Measurements from ENCODE around the gene TEC.

DNA sequence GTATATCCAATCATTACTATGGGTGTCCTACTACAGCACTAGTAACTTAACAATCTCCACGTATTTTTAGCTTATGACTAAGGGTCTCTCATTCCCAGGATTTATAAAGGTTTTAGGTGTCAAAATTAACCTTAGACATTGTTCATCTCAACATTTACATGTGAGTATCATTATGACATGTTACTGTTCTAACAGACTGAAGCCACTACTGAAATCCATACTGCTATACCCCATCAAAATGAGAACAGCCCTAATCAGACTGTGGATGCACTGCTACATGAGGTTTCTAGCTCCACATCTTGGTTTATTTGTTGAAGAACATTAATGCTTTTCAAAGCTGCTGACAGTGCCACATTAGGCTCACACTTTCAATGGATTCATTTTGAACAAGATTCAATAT lies 100.0 kb downstream of the TEC start:
- TF ChIP-seq EZH2 (optimal IDR thresholded peaks at IDR 0.05; ENCODE audit: low read depth, low read length) = no peak
- TF ChIP-seq, protein P1, sequence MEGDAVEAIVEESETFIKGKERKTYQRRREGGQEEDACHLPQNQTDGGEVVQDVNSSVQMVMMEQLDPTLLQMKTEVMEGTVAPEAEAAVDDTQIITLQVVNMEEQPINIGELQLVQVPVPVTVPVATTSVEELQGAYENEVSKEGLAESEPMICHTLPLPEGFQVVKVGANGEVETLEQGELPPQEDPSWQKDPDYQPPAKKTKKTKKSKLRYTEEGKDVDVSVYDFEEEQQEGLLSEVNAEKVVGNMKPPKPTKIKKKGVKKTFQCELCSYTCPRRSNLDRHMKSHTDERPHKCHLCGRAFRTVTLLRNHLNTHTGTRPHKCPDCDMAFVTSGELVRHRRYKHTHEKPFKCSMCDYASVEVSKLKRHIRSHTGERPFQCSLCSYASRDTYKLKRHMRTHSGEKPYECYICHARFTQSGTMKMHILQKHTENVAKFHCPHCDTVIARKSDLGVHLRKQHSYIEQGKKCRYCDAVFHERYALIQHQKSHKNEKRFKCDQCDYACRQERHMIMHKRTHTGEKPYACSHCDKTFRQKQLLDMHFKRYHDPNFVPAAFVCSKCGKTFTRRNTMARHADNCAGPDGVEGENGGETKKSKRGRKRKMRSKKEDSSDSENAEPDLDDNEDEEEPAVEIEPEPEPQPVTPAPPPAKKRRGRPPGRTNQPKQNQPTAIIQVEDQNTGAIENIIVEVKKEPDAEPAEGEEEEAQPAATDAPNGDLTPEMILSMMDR (IDR thresholded peaks at IDR 0.05; ENCODE audit: low read length) = no peak

Data from MM.1S (cell line).